ENCODE measurements around the gene SYNC. TPM values are rescaled to one million over a fixed set of nuclear protein-coding genes. Genes with fewer than 3 reads are reported as not detected.
A peak's percentile ranks its signal among the peaks of the same experiment; 100 is the strongest.

SYNC gene
- total and polyA plus RNA-seq, 2 of the 8 experiments (the other 6 are each of a cell fraction or from before 2014, with no cell fraction given): 0.06 to 0.17 TPM

DNA sequence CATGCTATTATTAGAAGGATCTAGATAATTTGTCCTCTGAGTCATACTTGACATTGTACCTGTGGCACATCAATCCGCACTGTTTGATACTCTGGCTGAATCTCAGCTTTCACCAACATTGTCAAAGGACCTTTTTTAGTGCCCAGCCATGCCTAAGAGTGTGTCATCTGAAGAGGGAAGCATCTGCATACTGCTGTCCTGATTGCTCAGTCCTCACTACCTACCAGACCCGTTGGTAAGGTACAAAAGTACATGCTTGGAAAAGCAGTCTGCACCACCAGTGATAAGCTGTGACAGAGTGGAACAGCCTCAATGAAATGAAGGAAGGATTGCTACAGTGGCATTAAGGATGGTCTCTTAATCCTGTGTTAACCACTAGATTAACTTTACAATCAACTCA lies 17.1 kb downstream of the SYNC start:
- 97% methylated on average over 2 of the region's 2 CpGs; no CpG with 5 or more reads in 1 of the 2 experiments for WGBS, 2 experiments (ENCODE audit: extremely low coverage in 1 of 2, insufficient coverage in 1 of 2, insufficient read length in 1 of 2, insufficient replicate concordance in 2 of 2, low coverage in 1 of 2, low lambda C conversion rate in 2 of 2, missing lambda C conversion rate in 1 of 2)
- H3K27me3 ChIP-seq (replicated peaks in 1 of 4; ENCODE audit: control insufficient read depth in 3 of 4, extremely low read depth in 1 of 4, insufficient read depth in 3 of 4, low read length in 3 of 4): no peaks in the 10 kb centered on the region
- no peak overlapping the region for H3K4ac ChIP-seq (replicated peaks; ENCODE audit: insufficient read length, low read depth, low read length)
- H2AK5ac ChIP-seq (ENCODE audit: low read depth, low read length): no peak overlapping the region
- H2BK120ac ChIP-seq (replicated peaks; ENCODE audit: low read depth, low read length): no peak overlapping the region
- no peak overlapping the region for H2BK12ac ChIP-seq (ENCODE audit: low read depth, low read length)
- no peak overlapping the region for H2AFZ ChIP-seq (ENCODE audit: low read length)
- no peak for FAIRE-seq
- no peak for TF ChIP-seq JUN (IDR thresholded peaks at IDR 0.05; ENCODE audit: low read depth, low read length)
- peak; percentile 30 to 43; a peak in 2 of 3 replicates for TF ChIP-seq POLR2A (IDR thresholded peaks at IDR 0.05; ENCODE audit: control extremely low read depth in 1 of 2, low read depth in 2 of 2, low read length in 2 of 2)
- TF ChIP-seq MAFK (IDR thresholded peaks at IDR 0.05; ENCODE audit: low read depth, low read length): no peak
- TF ChIP-seq JUND (IDR thresholded peaks at IDR 0.05; ENCODE audit: low read length): no peak
- TF ChIP-seq, protein P1, sequence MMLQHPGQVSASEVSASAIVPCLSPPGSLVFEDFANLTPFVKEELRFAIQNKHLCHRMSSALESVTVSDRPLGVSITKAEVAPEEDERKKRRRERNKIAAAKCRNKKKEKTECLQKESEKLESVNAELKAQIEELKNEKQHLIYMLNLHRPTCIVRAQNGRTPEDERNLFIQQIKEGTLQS (IDR thresholded peaks at IDR 0.05; ENCODE audit: insufficient read depth, low read depth, low read length): no peak
- TF ChIP-seq BCL11A (IDR thresholded peaks at IDR 0.05; ENCODE audit: low read depth in 2 of 2, low read length in 2 of 2): no peak
- TF ChIP-seq KDM1A (IDR thresholded peaks at IDR 0.05; ENCODE audit: borderline replicate concordance, low read length): no peak
- ChIA-PET POLR2A (ENCODE audit: partially characterized antibody) (interaction anchor here (0.6 to 15.0 kb wide), 11 partner anchors 8 to 211 kb away, joined by 3 to 124 read pairs (median 3); no protein-coding TSS in a partner anchor), CTCF (ENCODE audit: partially characterized antibody) (interaction anchor here (1.5 to 2.1 kb wide), 2 partner anchors 88 to 188 kb away, joined by 3 to 10 read pairs; no protein-coding TSS in a partner anchor)
- H3K18ac ChIP-seq (ENCODE audit: extremely low read depth, low read length): no peak overlapping the region
- H3K56ac ChIP-seq (replicated peaks; ENCODE audit: insufficient read length, low read depth, low read length): no peak overlapping the region
- H3K27ac ChIP-seq (ENCODE audit: low read depth, low read length): no peak overlapping the region
- H3K4me2 ChIP-seq (ENCODE audit: insufficient read depth in 1 of 2, low read depth in 2 of 2, low read length in 2 of 2): no peak overlapping the region
- DNase-seq (ENCODE audit: low read depth in 1 of 2, low spot score in 2 of 2): no peak
- no peaks in the 10 kb centered on the region for H3K9me3 ChIP-seq (ENCODE audit: insufficient read depth in 2 of 2, low read depth in 1 of 2, low read length in 1 of 2)
- no peak overlapping the region for H4K91ac ChIP-seq (replicated peaks; ENCODE audit: insufficient read length, low read length)
- no peak overlapping the region for H2BK20ac ChIP-seq (ENCODE audit: low read length)
- H4K8ac ChIP-seq (ENCODE audit: extremely low read depth, insufficient read depth, low read length): no peak overlapping the region
- no peak overlapping the region for H3K14ac ChIP-seq (ENCODE audit: insufficient read length)
- no peaks in the 10 kb centered on the region for H3K79me2 ChIP-seq (ENCODE audit: control insufficient read depth in 1 of 2, insufficient read depth in 2 of 2, low read length in 2 of 2)
- H2BK5ac ChIP-seq (ENCODE audit: low read depth, low read length): no peak overlapping the region
- no peak overlapping the region for H2BK15ac ChIP-seq (ENCODE audit: low read length)
- peaks cover 0 to 1% of the 10 kb centered on the region in 2 experiments for H4K20me1 ChIP-seq (replicated peaks in 1 of 2; ENCODE audit: control insufficient read depth in 1 of 2, insufficient read depth in 2 of 2, low read length in 2 of 2)
- H3K4me3 ChIP-seq (ENCODE audit: extremely low read depth in 1 of 4, insufficient read depth in 2 of 4, low read depth in 3 of 4, low read length in 4 of 4): no peak overlapping the region
- peaks cover 15 to 61% (median 38%) of the 10 kb centered on the region in 4 experiments for H3K36me3 ChIP-seq (ENCODE audit: control insufficient read depth in 2 of 4, insufficient read depth in 4 of 4, low read length in 3 of 4)
- no peak overlapping the region for H4K5ac ChIP-seq (ENCODE audit: insufficient read length, low read depth, low read length)
- no peak overlapping the region for H3K9ac ChIP-seq (replicated peaks in 1 of 4; ENCODE audit: extremely low read depth in 1 of 4, low read depth in 3 of 4, low read length in 3 of 4)
- H3K23me2 ChIP-seq (ENCODE audit: low read depth, low read length): no peaks in the 10 kb centered on the region
- H3K4me1 ChIP-seq (replicated peaks in 1 of 4; ENCODE audit: control insufficient read depth in 3 of 4, insufficient read depth in 4 of 4, low read length in 3 of 4): no peaks in the 10 kb centered on the region
- H3K23ac ChIP-seq (ENCODE audit: insufficient read length): no peak overlapping the region
- no peaks in the 10 kb centered on the region for H3K79me1 ChIP-seq (ENCODE audit: low read depth, low read length)
